OCI-LY7 (cell line): ENCODE results near the gene DNAJB12. TPM values are rescaled to one million over a fixed set of nuclear protein-coding genes. Genes with fewer than 3 reads are reported as not detected.

Experiments used
- BruUV-seq: library from RNA; stranded (reverse); fragments of 400-500 nt; replicated peaks from 2 replicates; lab custom pipeline; 2021; lab: Mats Ljungman, UMichigan
- CTCF ChIA-PET: fragments of 300-600 bp; sonication (Branson Sonifier 250); formaldehyde crosslinking; loops from one replicate; lab custom pipeline; 2022; ENCODE audit warnings: antibody characterized with exemption; ENCODE audit not compliant: unreplicated experiment; lab: Charles Lee
- POLR2A ChIA-PET: fragments of 300-600 bp; sonication (Branson Sonifier 250); formaldehyde crosslinking; loops from one replicate; lab custom pipeline; 2022; ENCODE audit warnings: antibody characterized with exemption; lab: Charles Lee
- DNase-seq: peaks from one replicate; pipeline ENCODE4 v3.0.0-alpha.2; 2015; ENCODE audit warnings: low spot score
- H2AFZ ChIP-seq: fragments of 200-600 bp; sonication (generic), shearing (Covaris generic); 2 replicates; pipeline ENCODE4 v1.6.1; 2014; ENCODE audit warnings: mild to moderate bottlenecking, antibody characterized with exemption, low read length, moderate library complexity
- H3K27ac ChIP-seq: fragments of 200-600 bp; sonication (generic); 2 replicates; pipeline ENCODE4 v1.5.1; 2014; ENCODE audit warnings: mixed run types, low read depth, mild to moderate bottlenecking, moderate library complexity, low read length, inconsistent platforms; ENCODE audit not compliant: poor library complexity, severe bottlenecking
- H3K36me3 ChIP-seq: fragments of 200-600 bp; sonication (generic); 2 replicates; pipeline ENCODE4 v1.6.1; 2014; ENCODE audit warnings: mild to moderate bottlenecking, antibody characterized with exemption, low read length, moderate library complexity, mixed read lengths; ENCODE audit not compliant: insufficient read depth
- H3K4me1 ChIP-seq: fragments of 200-600 bp; sonication (generic); 2 replicates; pipeline ENCODE4 v1.5.1; 2014; ENCODE audit warnings: mild to moderate bottlenecking, low read length; ENCODE audit not compliant: insufficient read depth, poor library complexity, severe bottlenecking
- H3K4me2 ChIP-seq: fragments of 200-600 bp; sonication (generic); 2 replicates; pipeline ENCODE4 v1.6.1; 2014; ENCODE audit warnings: mild to moderate bottlenecking, low read length
- H3K4me3 ChIP-seq: fragments of 200-600 bp; sonication (generic); 2 replicates; pipeline ENCODE4 v1.5.1; 2014; ENCODE audit warnings: mild to moderate bottlenecking, low read depth, low read length; ENCODE audit not compliant: poor library complexity, severe bottlenecking
- H3K79me2 ChIP-seq: fragments of 200-600 bp; sonication (generic); 2 replicates; pipeline ENCODE4 v1.6.1; 2016; ENCODE audit warnings: low read depth, mild to moderate bottlenecking, low read length, moderate library complexity, mixed read lengths; ENCODE audit not compliant: insufficient read depth
- H3K9me2 ChIP-seq: fragments of 200-600 bp; sonication (generic); 2 replicates; pipeline ENCODE4 v1.6.1; 2016; ENCODE audit warnings: mild to moderate bottlenecking, low read length, mixed read lengths; ENCODE audit not compliant: insufficient read depth
- H3K9me3 ChIP-seq: fragments of 200-600 bp; sonication (generic); 2 replicates; pipeline ENCODE4 v1.6.1; 2014; ENCODE audit warnings: mild to moderate bottlenecking, mixed run types, low read length, mixed read lengths
- H4K20me1 ChIP-seq: fragments of 200-600 bp; sonication (generic); 2 replicates; pipeline ENCODE4 v1.6.1; 2014; ENCODE audit warnings: mild to moderate bottlenecking, antibody characterized with exemption, low read length, moderate library complexity, mixed read lengths; ENCODE audit not compliant: insufficient read depth
- CTCF ChIP-seq: fragments of 200-600 bp; sonication (generic); conservative IDR thresholded peaks from 2 replicates; pipeline ENCODE4 v1.5.1; 2014; ENCODE audit warnings: mild to moderate bottlenecking, antibody characterized with exemption, low read length, moderate library complexity, mixed read lengths
- EZH2phosphoT487 ChIP-seq: fragments of 200-600 bp; sonication (generic); IDR thresholded peaks from 2 replicates; pipeline ENCODE4 v1.6.1; 2018; ENCODE audit warnings: low read depth, borderline replicate concordance, mild to moderate bottlenecking, mixed run types, antibody characterized with exemption, low read length, moderate library complexity, mixed read lengths
- intact Hi-C: fragments of 100-400 bp; cut with micrococcal nuclease; formaldehyde crosslinking; loops from one replicate; pipeline ENCODE4 v1.10.0; 2022; ENCODE audit not compliant: unreplicated experiment
- total RNA-seq, 2 experiments: library from RNA; depleted of rRNA in 1 of 2; stranded (reverse); fragments of >200 nt in 1 of 2; shearing (Covaris generic) in 1 of 2; gene quantifications; 2 replicates each; pipeline ENCODE4 v1.2.3, GENCODE V29; 2014 to 2022

Gene DNAJB12
- total RNA-seq, 2 experiments from 2014 or later: 27.4 to 28.3 TPM

GRCh38 chr10:72316748-72317435 is 37.8 kb downstream of the DNAJB12 start:
- Histone ChIP-seq H3K9me3 (no peaks in the 10 kb centered on the region), H3K27ac (peak overlapping the region; percentile 31), H3K36me3 (no peaks in the 10 kb centered on the region), H3K4me3 (no peak overlapping the region), H4K20me1 (no peaks in the 10 kb centered on the region), H3K4me2 (peak overlapping the region; percentile 27; the same call in 1 of the 2 replicates), H3K4me1 (peaks cover 59% of the 10 kb centered on the region), H3K9me2 (no peaks in the 10 kb centered on the region), H2AFZ (peak overlapping the region; percentile 47; the same call in 1 of the 2 replicates), H3K79me2 (no peaks in the 10 kb centered on the region)
- no TSS peak for BruUV-seq
- peak; percentile 74 for DNase-seq
- TF ChIP-seq CTCF: no peak
- TF ChIP-seq EZH2phosphoT487: no peak
- intact Hi-C loops: loop anchor here (10.0 kb wide), 1 partner anchor 462 kb away; the partner anchor contains the start of gene PSAP
- CTCF ChIA-PET: no interaction called here
- POLR2A ChIA-PET: interaction anchor here (0.9 to 3.1 kb wide), 5 partner anchors 11 to 149 kb away, joined by 3 to 13 read pairs (median 4); no protein-coding TSS in a partner anchor

GRCh38 chr10:72316386-72316700 is 38.4 kb downstream of the DNAJB12 start:
- Histone ChIP-seq H3K27ac (no peak overlapping the region), H3K9me3 (no peaks in the 10 kb centered on the region), H2AFZ (no peak overlapping the region), H3K4me1 (peaks cover 54% of the 10 kb centered on the region), H3K9me2 (no peaks in the 10 kb centered on the region), H3K79me2 (no peaks in the 10 kb centered on the region), H3K4me3 (no peak overlapping the region), H4K20me1 (no peaks in the 10 kb centered on the region), H3K4me2 (no peak overlapping the region), H3K36me3 (no peaks in the 10 kb centered on the region)
- CTCF ChIA-PET: interaction anchor here (0.9 kb wide), 1 partner anchor 12 kb away, joined by 3 read pairs; no protein-coding TSS in a partner anchor
- intact Hi-C loops: loop anchor here (10.0 kb wide), 1 partner anchor 462 kb away; the partner anchor contains the start of gene PSAP
- POLR2A ChIA-PET: interaction anchor here (0.9 to 3.1 kb wide), 4 partner anchors 10 to 19 kb away, joined by 3 to 13 read pairs (median 4); no protein-coding TSS in a partner anchor
- no peak for TF ChIP-seq CTCF
- no peak for TF ChIP-seq EZH2phosphoT487
- DNase-seq: no peak
- BruUV-seq: no TSS peak
